ENCODE data around the gene OTOG.

OTOG gene

GRCh38 chr11:17540807-17541206 is 6.3 kb upstream of the OTOG start:
- Histone ChIP-seq H3K36me3 (ENCODE audit: control insufficient read depth, low read length) (no peaks in the 10 kb centered on the region), H3K4me2 (ENCODE audit: low read length) (no peak overlapping the region), H3K4me3 (ENCODE audit: low read length) (no peak overlapping the region)

DNA sequence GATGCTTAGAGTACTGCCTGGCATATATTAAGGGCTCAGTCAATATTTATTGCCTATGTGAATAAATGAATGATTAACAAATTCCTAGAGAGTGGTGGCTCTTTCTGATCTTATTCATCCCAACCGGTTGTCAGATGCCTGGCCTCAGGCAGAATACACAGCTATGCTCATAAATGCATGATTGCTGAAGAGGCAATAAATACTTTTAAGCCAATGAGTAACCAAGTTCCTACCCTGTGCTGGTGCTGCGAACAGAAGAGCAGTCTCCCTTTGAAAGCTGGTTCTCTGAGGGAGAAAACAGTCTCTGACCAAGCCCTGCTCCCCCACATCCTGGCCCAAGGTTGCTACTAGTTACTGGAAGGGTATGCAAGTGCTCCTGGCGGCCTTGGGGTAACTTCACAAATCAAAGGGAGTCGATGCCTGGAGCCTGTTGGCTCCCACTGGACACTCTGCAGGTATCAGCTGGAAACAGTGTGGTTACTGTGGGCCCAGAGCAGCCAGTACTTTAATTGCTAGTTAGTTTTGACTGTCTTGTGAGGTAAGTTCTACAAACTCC is 5.7 kb upstream of the OTOG start:
- Histone ChIP-seq H3K79me2 (ENCODE audit: control insufficient read depth, low read length) (no peaks in the 10 kb centered on the region), H3K27ac (ENCODE audit: low read depth, low read length) (no peak overlapping the region), H3K4me2 (ENCODE audit: low read length) (no peak overlapping the region), H3K36me3 (ENCODE audit: control insufficient read depth, low read length) (no peaks in the 10 kb centered on the region), H3K9me3 (ENCODE audit: control insufficient read depth, insufficient read depth, low read length) (no peaks in the 10 kb centered on the region), H3K27me3 (ENCODE audit: control insufficient read depth, low read length) (peaks cover 4% of the 10 kb centered on the region), H3K4me3 (ENCODE audit: low read length) (no peak overlapping the region), H3K9me2 (replicated peaks; ENCODE audit: control insufficient read depth, low read length) (no peaks in the 10 kb centered on the region), H3F3A (ENCODE audit: control insufficient read depth, insufficient read depth) (no peaks in the 10 kb centered on the region), H3K4me1 (ENCODE audit: control insufficient read depth, low read length) (no peaks in the 10 kb centered on the region), H4K20me1 (ENCODE audit: control insufficient read depth, insufficient read depth, low read depth, low read length) (no peaks in the 10 kb centered on the region)
- no peak for TF ChIP-seq EZH2phosphoT487 (IDR thresholded peaks at IDR 0.05; ENCODE audit: borderline replicate concordance, low read length)
- TF ChIP-seq, protein P1, sequence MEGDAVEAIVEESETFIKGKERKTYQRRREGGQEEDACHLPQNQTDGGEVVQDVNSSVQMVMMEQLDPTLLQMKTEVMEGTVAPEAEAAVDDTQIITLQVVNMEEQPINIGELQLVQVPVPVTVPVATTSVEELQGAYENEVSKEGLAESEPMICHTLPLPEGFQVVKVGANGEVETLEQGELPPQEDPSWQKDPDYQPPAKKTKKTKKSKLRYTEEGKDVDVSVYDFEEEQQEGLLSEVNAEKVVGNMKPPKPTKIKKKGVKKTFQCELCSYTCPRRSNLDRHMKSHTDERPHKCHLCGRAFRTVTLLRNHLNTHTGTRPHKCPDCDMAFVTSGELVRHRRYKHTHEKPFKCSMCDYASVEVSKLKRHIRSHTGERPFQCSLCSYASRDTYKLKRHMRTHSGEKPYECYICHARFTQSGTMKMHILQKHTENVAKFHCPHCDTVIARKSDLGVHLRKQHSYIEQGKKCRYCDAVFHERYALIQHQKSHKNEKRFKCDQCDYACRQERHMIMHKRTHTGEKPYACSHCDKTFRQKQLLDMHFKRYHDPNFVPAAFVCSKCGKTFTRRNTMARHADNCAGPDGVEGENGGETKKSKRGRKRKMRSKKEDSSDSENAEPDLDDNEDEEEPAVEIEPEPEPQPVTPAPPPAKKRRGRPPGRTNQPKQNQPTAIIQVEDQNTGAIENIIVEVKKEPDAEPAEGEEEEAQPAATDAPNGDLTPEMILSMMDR (IDR thresholded peaks at IDR 0.05; ENCODE audit: low read depth, low read length, poor library complexity, severe bottlenecking), result no peak

More at GRCh38 chr11:17540807-17541206, 6.3 kb upstream of the OTOG start:
- Histone ChIP-seq H3K4me1 (ENCODE audit: control insufficient read depth, low read length) (no peaks in the 10 kb centered on the region), H3F3A (ENCODE audit: control insufficient read depth, insufficient read depth) (no peaks in the 10 kb centered on the region), H3K9me3 (ENCODE audit: control insufficient read depth, insufficient read depth, low read length) (no peaks in the 10 kb centered on the region), H3K79me2 (ENCODE audit: control insufficient read depth, low read length) (no peaks in the 10 kb centered on the region), H3K27ac (ENCODE audit: low read depth, low read length) (no peak overlapping the region), H4K20me1 (ENCODE audit: control insufficient read depth, insufficient read depth, low read depth, low read length) (no peaks in the 10 kb centered on the region), H3K27me3 (ENCODE audit: control insufficient read depth, low read length) (peaks cover 9% of the 10 kb centered on the region), H3K9me2 (replicated peaks; ENCODE audit: control insufficient read depth, low read length) (no peaks in the 10 kb centered on the region)
- TF ChIP-seq EZH2phosphoT487 (IDR thresholded peaks at IDR 0.05; ENCODE audit: borderline replicate concordance, low read length), result no peak
- TF ChIP-seq, protein P1 (IDR thresholded peaks at IDR 0.05; ENCODE audit: low read depth, low read length, poor library complexity, severe bottlenecking), result no peak

GRCh38 chr11:17542249-17542648 is 4.8 kb upstream of the OTOG start:
- no peaks in the 10 kb centered on the region for H3K36me3 ChIP-seq (ENCODE audit: control insufficient read depth, low read length)
- no peaks in the 10 kb centered on the region for H3K9me3 ChIP-seq (ENCODE audit: control insufficient read depth, insufficient read depth, low read length)
- H4K20me1 ChIP-seq (ENCODE audit: control insufficient read depth, insufficient read depth, low read depth, low read length), result no peaks in the 10 kb centered on the region
- no peaks in the 10 kb centered on the region for H3K9me2 ChIP-seq (replicated peaks; ENCODE audit: control insufficient read depth, low read length)
- peaks cover 3% of the 10 kb centered on the region; the same call in 1 of the 2 replicates for H3K27me3 ChIP-seq (ENCODE audit: control insufficient read depth, low read length)
- no peak overlapping the region for H3K4me3 ChIP-seq (ENCODE audit: low read length)
- no peak overlapping the region for H3K27ac ChIP-seq (ENCODE audit: low read depth, low read length)
- no peaks in the 10 kb centered on the region for H3K4me1 ChIP-seq (ENCODE audit: control insufficient read depth, low read length)
- H3F3A ChIP-seq (ENCODE audit: control insufficient read depth, insufficient read depth), result no peaks in the 10 kb centered on the region
- TF ChIP-seq EZH2phosphoT487 (IDR thresholded peaks at IDR 0.05; ENCODE audit: borderline replicate concordance, low read length), result no peak
- TF ChIP-seq, protein P1 (IDR thresholded peaks at IDR 0.05; ENCODE audit: low read depth, low read length, poor library complexity, severe bottlenecking), result no peak
- no peak overlapping the region for H3K4me2 ChIP-seq (ENCODE audit: low read length)
- no peaks in the 10 kb centered on the region for H3K79me2 ChIP-seq (ENCODE audit: control insufficient read depth, low read length)

Data from DOHH2 (cell line).